A673 (cell line): ENCODE results near the gene WDR49.

Experiments used
- CTCF ChIP-seq: fragments of 300-800, 200-600 bp; sonication (generic); conservative IDR thresholded peaks from 2 replicates; pipeline ENCODE4 v1.5.1; 2017; ENCODE audit warnings: low read depth, mild to moderate bottlenecking, antibody characterized with exemption, low read length, moderate library complexity, mixed read lengths
- EZH2 ChIP-seq: fragments of 200-600 bp; sonication (generic); IDR thresholded peaks from 2 replicates; pipeline ENCODE4 v1.6.1; 2017; ENCODE audit warnings: borderline replicate concordance, low read depth, mild to moderate bottlenecking, mixed read lengths, antibody characterized with exemption, low read length; ENCODE audit not compliant: poor library complexity, severe bottlenecking

- TF ChIP-seq EZH2 (no peak), CTCF (no peak)
Measured at GRCh38 chr3:167679526-167679925, 25.8 kb upstream of the WDR49 start.
